ENCODE data around the gene CEACAM8.

GRCh38 chr19:42595550-42596172 lies 937 bp upstream of the CEACAM8 start:
- TF ChIP-seq TAF1 (IDR thresholded peaks at IDR 0.05; ENCODE audit: borderline replicate concordance, insufficient read depth, low read length), result no peak
- no peak for TF ChIP-seq POLR2AphosphoS5 (IDR thresholded peaks at IDR 0.05; ENCODE audit: low read depth, low read length)
- TF ChIP-seq SIN3A (IDR thresholded peaks at IDR 0.05; ENCODE audit: borderline replicate concordance, insufficient read depth, low read length), result no peak
